Neural crest cell (in vitro differentiated cells): ENCODE data around the gene ARPC1B. TPM values are rescaled to one million over a fixed set of nuclear protein-coding genes. Genes with fewer than 3 reads are reported as not detected.
"Not testable (repeated sequence)": the region's sequence is repeated elsewhere in the genome, so short reads cannot be mapped to it uniquely, and the experiment has no call there.

Experiments used
- DNase-seq: peaks from one replicate; pipeline ENCODE4 v3.0.0; 2021; ENCODE audit warnings: low read depth, mixed read lengths, low spot score
- H3K27ac Mint-ChIP-seq: one replicate; pipeline ENCODE4 v1.8.0; 2021; ENCODE audit warnings: mild to moderate bottlenecking, mixed read lengths; ENCODE audit not compliant: unreplicated experiment
- H3K27me3 Mint-ChIP-seq: 2 replicates; pipeline ENCODE4 v1.8.0; 2021; ENCODE audit warnings: low read depth, mild to moderate bottlenecking, mixed read lengths
- H3K36me3 Mint-ChIP-seq: 2 replicates; pipeline ENCODE4 v1.8.0; 2021; ENCODE audit warnings: low read depth, mild to moderate bottlenecking, mixed read lengths
- H3K4me1 Mint-ChIP-seq: 2 replicates; pipeline ENCODE4 v1.8.0; 2021; ENCODE audit warnings: mixed read lengths
- H3K4me3 Mint-ChIP-seq: one replicate; pipeline ENCODE4 v1.8.0; 2021; ENCODE audit warnings: mild to moderate bottlenecking, mixed read lengths
- H3K9me3 Mint-ChIP-seq: 2 replicates; pipeline ENCODE4 v1.8.0; 2021; ENCODE audit warnings: mixed read lengths
- CTCF ChIP-seq: fragments of 200-600 bp; sonication (generic); conservative IDR thresholded peaks from 2 replicates; pipeline ENCODE4 v1.5.0; 2021; ENCODE audit warnings: antibody characterized with exemption, mild to moderate bottlenecking
- total RNA-seq: library from RNA; stranded (reverse); gene quantifications from 2 replicates; pipeline ENCODE4 v1.2.1, GENCODE V29; 2021

ARPC1B gene
- total RNA-seq, 1 donor from 2014 or later, result 67.7 TPM

- Mint-ChIP-seq H3K4me3 (no peak overlapping the region), H3K9me3 (no peaks in the 10 kb centered on the region), H3K36me3 (peaks cover 23% of the 10 kb centered on the region), H3K27ac (no peak overlapping the region), H3K4me1 (peaks cover 21% of the 10 kb centered on the region), H3K27me3 (no peaks in the 10 kb centered on the region)
- DNase-seq, result no peak
- no peak for TF ChIP-seq CTCF
These were observed 19.4 kb upstream of the ARPC1B start for GRCh38 chr7:99355098-99355497.

- peak overlapping the region; percentile 59 for H3K4me3 Mint-ChIP-seq
- peak overlapping the region; percentile 76 for H3K27ac Mint-ChIP-seq
- DNase-seq, result peak; percentile 39
- H3K36me3 Mint-ChIP-seq, result peaks cover 18% of the 10 kb centered on the region
- H3K4me1 Mint-ChIP-seq, result peaks cover 21% of the 10 kb centered on the region
- H3K9me3 Mint-ChIP-seq, result no peaks in the 10 kb centered on the region
- no peak for TF ChIP-seq CTCF
- H3K27me3 Mint-ChIP-seq, result no peaks in the 10 kb centered on the region
These were observed 16.6 kb upstream of the ARPC1B start for GRCh38 chr7:99357701-99358490.

- H3K4me3 Mint-ChIP-seq, H3K9me3 Mint-ChIP-seq, DNase-seq, H3K27me3 Mint-ChIP-seq, H3K27ac Mint-ChIP-seq: not testable (repeated sequence)
- Mint-ChIP-seq H3K4me1 (peaks cover 21% of the 10 kb centered on the region), H3K36me3 (peaks cover 18% of the 10 kb centered on the region)
These were observed 16.0 kb upstream of the ARPC1B start for GRCh38 chr7:99358521-99358920.

GRCh38 chr7:99359465-99360154, 14.9 kb upstream of the ARPC1B start:
- TF ChIP-seq CTCF, result no peak
- H3K9me3 Mint-ChIP-seq, result no peaks in the 10 kb centered on the region
- H3K36me3 Mint-ChIP-seq, result peaks cover 15% of the 10 kb centered on the region
- peaks cover 21% of the 10 kb centered on the region for H3K4me1 Mint-ChIP-seq
- H3K27me3 Mint-ChIP-seq, result no peaks in the 10 kb centered on the region
- no peak for DNase-seq
- H3K27ac Mint-ChIP-seq, result peak overlapping the region; percentile 78
- no peak overlapping the region for H3K4me3 Mint-ChIP-seq

- peaks cover 22% of the 10 kb centered on the region for H3K36me3 Mint-ChIP-seq
- no peaks in the 10 kb centered on the region for H3K27me3 Mint-ChIP-seq
- DNase-seq, result no peak
- H3K9me3 Mint-ChIP-seq, result no peaks in the 10 kb centered on the region
- peaks cover 16% of the 10 kb centered on the region for H3K4me1 Mint-ChIP-seq
- no peak overlapping the region for H3K27ac Mint-ChIP-seq
- no peak for TF ChIP-seq CTCF
- H3K4me3 Mint-ChIP-seq, result no peak overlapping the region
These were observed 11.7 kb upstream of the ARPC1B start for GRCh38 chr7:99362801-99363200.

- Mint-ChIP-seq H3K4me3 (no peak overlapping the region), H3K36me3 (peaks cover 22% of the 10 kb centered on the region), H3K9me3 (no peaks in the 10 kb centered on the region), H3K27ac (no peak overlapping the region), H3K4me1 (peaks cover 11% of the 10 kb centered on the region), H3K27me3 (no peaks in the 10 kb centered on the region)
- DNase-seq, result no peak
- no peak for TF ChIP-seq CTCF
These were observed 11.2 kb upstream of the ARPC1B start for GRCh38 chr7:99363286-99363685.
